ENCODE data around the gene GRK2. TPM values are rescaled to one million over a fixed set of nuclear protein-coding genes. Genes with fewer than 3 reads are reported as not detected.

GRK2 gene
- total RNA-seq, 2 experiments from 2014 or later: 303 to 305 TPM

- peak; percentile 84 for DNase-seq
- POLR2A ChIA-PET: interaction anchor here (1.0 to 19.8 kb wide), 15 partner anchors 9 to 119 kb away, joined by 3 to 308 read pairs (median 4); partner anchors contain the start of gene ANKRD13D
- Mint-ChIP-seq H3K4me1 (ENCODE audit: low read depth) (peaks cover 52% of the 10 kb centered on the region), H3K27ac (peak overlapping the region; percentile 81), H3K9me3 (no peaks in the 10 kb centered on the region), H3K4me3 (peak overlapping the region; percentile 26), H3K36me3 (ENCODE audit: low read depth) (peaks cover 10% of the 10 kb centered on the region), H3K27me3 (no peaks in the 10 kb centered on the region)
- intact Hi-C loops (cut with micrococcal nuclease): no loop called here
- TF ChIP-seq, protein P1, sequence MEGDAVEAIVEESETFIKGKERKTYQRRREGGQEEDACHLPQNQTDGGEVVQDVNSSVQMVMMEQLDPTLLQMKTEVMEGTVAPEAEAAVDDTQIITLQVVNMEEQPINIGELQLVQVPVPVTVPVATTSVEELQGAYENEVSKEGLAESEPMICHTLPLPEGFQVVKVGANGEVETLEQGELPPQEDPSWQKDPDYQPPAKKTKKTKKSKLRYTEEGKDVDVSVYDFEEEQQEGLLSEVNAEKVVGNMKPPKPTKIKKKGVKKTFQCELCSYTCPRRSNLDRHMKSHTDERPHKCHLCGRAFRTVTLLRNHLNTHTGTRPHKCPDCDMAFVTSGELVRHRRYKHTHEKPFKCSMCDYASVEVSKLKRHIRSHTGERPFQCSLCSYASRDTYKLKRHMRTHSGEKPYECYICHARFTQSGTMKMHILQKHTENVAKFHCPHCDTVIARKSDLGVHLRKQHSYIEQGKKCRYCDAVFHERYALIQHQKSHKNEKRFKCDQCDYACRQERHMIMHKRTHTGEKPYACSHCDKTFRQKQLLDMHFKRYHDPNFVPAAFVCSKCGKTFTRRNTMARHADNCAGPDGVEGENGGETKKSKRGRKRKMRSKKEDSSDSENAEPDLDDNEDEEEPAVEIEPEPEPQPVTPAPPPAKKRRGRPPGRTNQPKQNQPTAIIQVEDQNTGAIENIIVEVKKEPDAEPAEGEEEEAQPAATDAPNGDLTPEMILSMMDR (IDR thresholded peaks at IDR 0.05): peak; percentile 83
- ATAC-seq: peak; percentile 50
- CTCF ChIA-PET: interaction anchor here (0.8 to 4.9 kb wide), 28 partner anchors 9 to 182 kb away, joined by 3 to 60 read pairs (median 6); partner anchors contain the start of genes ANKRD13D, POLD4 and SSH3
These were observed 3.3 kb upstream of the GRK2 start for GRCh38 chr11:67262731-67263675.

DNA sequence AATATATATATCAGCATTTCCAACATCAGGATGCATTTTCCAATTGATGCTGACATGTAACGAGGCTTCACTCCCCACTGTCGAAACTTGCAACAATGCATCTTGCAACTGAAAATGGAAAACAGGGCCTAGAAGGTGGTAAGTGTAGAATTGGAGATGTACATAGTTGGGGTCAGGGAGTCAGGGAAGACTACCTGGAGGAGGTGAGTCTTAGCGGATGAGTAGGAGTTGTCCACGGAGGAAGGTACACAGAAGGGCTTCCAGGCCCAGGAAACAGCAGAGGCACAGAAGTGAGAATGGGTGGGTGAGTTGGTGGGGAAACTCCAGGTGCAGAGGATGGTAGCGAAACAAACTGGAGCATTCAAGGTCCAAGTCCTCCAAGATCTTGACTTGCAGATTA, 2.0 kb upstream of the GRK2 start:
- intact Hi-C loops (cut with micrococcal nuclease): no loop called here
- no peak for ATAC-seq

GRCh38 chr11:67264877-67265632, 1.2 kb upstream of the GRK2 start:
- H3K4me3 Mint-ChIP-seq: peak overlapping the region; percentile 42
- H3K36me3 Mint-ChIP-seq (ENCODE audit: low read depth): peaks cover 30% of the 10 kb centered on the region
- ChIA-PET CTCF (interaction anchor here (1.2 to 4.9 kb wide), 6 partner anchors 13 to 117 kb away, joined by 4 to 60 read pairs (median 20); partner anchors contain the start of gene POLD4), POLR2A (interaction anchor here (0.7 to 19.8 kb wide), 5 partner anchors 13 to 52 kb away, joined by 3 to 308 read pairs (median 5); partner anchors contain the start of gene ANKRD13D)
- peaks cover 56% of the 10 kb centered on the region for H3K4me1 Mint-ChIP-seq (ENCODE audit: low read depth)
- ATAC-seq: no peak
- no peaks in the 10 kb centered on the region for H3K9me3 Mint-ChIP-seq
- no peaks in the 10 kb centered on the region for H3K27me3 Mint-ChIP-seq
- TF ChIP-seq, protein P1 (IDR thresholded peaks at IDR 0.05): no peak
- peak overlapping the region; percentile 61 for H3K27ac Mint-ChIP-seq
- peak; percentile 50 for DNase-seq
- intact Hi-C loops (cut with micrococcal nuclease): no loop called here

More for the DNA sequence above, 2.0 kb upstream of the GRK2 start:
- H3K27ac Mint-ChIP-seq: peak overlapping the region; percentile 61
- H3K36me3 Mint-ChIP-seq (ENCODE audit: low read depth): peaks cover 22% of the 10 kb centered on the region
- ChIA-PET POLR2A (interaction anchor here (0.6 to 19.8 kb wide), 7 partner anchors 8 to 413 kb away, joined by 3 to 308 read pairs (median 5); partner anchors contain the start of gene ANKRD13D), CTCF (interaction anchor here (1.2 to 4.9 kb wide), 8 partner anchors 12 to 118 kb away, joined by 4 to 60 read pairs (median 22); partner anchors contain the start of genes ANKRD13D and POLD4)
- peaks cover 54% of the 10 kb centered on the region for H3K4me1 Mint-ChIP-seq (ENCODE audit: low read depth)
- no peaks in the 10 kb centered on the region for H3K27me3 Mint-ChIP-seq
- no peaks in the 10 kb centered on the region for H3K9me3 Mint-ChIP-seq
- DNase-seq: no peak
- H3K4me3 Mint-ChIP-seq: peak overlapping the region; percentile 42
- TF ChIP-seq, protein P1 (IDR thresholded peaks at IDR 0.05): no peak

DNA sequence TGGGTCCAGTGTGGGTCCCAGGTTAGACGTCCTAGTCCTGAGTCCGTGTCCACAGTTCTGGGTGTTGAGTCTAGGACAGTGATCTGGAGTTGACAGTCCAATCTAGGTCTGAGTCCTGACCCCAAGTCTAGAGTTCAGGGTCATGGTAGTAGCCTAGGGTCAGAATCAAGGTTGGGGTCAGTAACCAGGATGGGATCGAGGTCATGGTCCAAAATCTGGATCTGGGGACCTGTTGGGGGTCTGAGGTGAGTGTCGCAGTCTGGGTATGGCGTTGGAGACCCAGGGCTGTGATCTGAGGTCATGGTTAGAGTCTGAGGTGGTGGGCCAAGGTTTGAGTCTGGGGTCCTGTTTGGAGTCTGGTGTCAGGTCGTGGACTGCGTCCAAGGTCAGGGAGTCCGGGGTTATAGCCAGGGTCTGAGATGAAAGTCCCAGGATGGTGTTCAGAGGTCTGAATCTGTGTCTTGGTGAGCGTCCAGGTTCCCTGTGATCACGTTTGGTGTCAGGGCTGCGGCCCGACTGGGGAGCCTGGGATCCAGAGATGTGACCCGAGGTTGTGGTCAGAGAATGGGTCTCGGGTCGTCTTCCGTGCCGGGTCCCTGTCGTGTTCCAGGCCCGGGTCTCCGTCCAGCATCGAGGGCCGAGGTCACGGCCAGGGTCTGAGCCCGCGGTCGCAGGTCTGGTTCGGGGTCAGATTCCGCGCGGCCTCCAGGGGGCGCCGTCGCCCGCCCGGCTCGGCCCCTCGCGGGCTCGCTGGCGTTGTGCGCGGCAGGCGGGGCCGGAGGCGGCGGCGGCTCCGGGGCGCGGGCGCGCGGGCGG, 432 bp upstream of the GRK2 start:
- TF ChIP-seq, protein P1 (IDR thresholded peaks at IDR 0.05): peak; percentile 61
- peak; percentile 76 for DNase-seq
- H3K4me3 Mint-ChIP-seq: peak overlapping the region; percentile 66
- ChIA-PET POLR2A (interaction anchor here (1.0 to 19.8 kb wide), 5 partner anchors 14 to 52 kb away, joined by 3 to 308 read pairs (median 5); partner anchors contain the start of gene ANKRD13D), CTCF (interaction anchor here (1.0 to 6.2 kb wide), 11 partner anchors 12 to 87 kb away, joined by 3 to 65 read pairs (median 8); partner anchors contain the start of gene POLD4)
- H3K4me1 Mint-ChIP-seq (ENCODE audit: low read depth): peaks cover 62% of the 10 kb centered on the region
- intact Hi-C loops (cut with micrococcal nuclease): no loop called here
- H3K9me3 Mint-ChIP-seq: no peaks in the 10 kb centered on the region
- peak; percentile 28 for ATAC-seq
- no peaks in the 10 kb centered on the region for H3K27me3 Mint-ChIP-seq
- peak overlapping the region; percentile 61 for H3K27ac Mint-ChIP-seq
- H3K36me3 Mint-ChIP-seq (ENCODE audit: low read depth): peaks cover 38% of the 10 kb centered on the region

Data from activated CD8-positive, alpha-beta T cell treated with anti-CD3 and anti-CD28 coated beads for 36 hours (primary cell).